HepG2 (cell line): ENCODE data around the gene RAB1B. TPM values are rescaled to one million over a fixed set of nuclear protein-coding genes. Genes with fewer than 3 reads are reported as not detected.

Source experiments
- ATAC-seq: fragments of 200-7000 bp; cut with Tn5 transposase; 3 replicates; pipeline ENCODE4 v1.9.1; 2020; ENCODE audit warnings: mild to moderate bottlenecking, moderate library complexity
- BruUV-seq: library from RNA; stranded (reverse); fragments of 400-500 nt; replicated peaks from 2 replicates; lab custom pipeline; 2021; lab: Mats Ljungman, UMichigan
- CTCF ChIA-PET: fragments of 300-600 bp; formaldehyde crosslinking; extraction: SDS; loops from one replicate; lab custom pipeline; 2021; ENCODE audit warnings: low total read pairs, inconsistent platforms, low intra/inter-chr PET ratio; lab: Yijun Ruan, JAX
- POLR2A ChIA-PET: fragments of 350-600 bp; sonication (Branson Sonifier 250); formaldehyde crosslinking; loops from one replicate; lab custom pipeline; 2020; ENCODE audit warnings: antibody characterized with exemption, inconsistent platforms; lab: Yijun Ruan, JAX
- DNase-seq: peaks from one replicate; pipeline ENCODE4 v3.0.0-alpha.2; 2015; ENCODE audit warnings: low spot score
- FAIRE-seq: peaks from 3 replicates; lab custom pipeline; 2011; peaks lifted over from hg19 to GRCh38; lab: Jason Lieb, UNC
- H2AFZ ChIP-seq: one replicate; pipeline ENCODE4 v1.6.1; 2011; ENCODE audit warnings: low read length, inconsistent platforms
- H3K27ac ChIP-seq: fragments of 300-600 bp; 3 replicates; pipeline ENCODE4 v1.8.0; 2011; ENCODE audit warnings: mixed run types, mild to moderate bottlenecking, mixed read lengths, low read length, inconsistent platforms; ENCODE audit not compliant: insufficient read depth; ENCODE audit errors: extremely low read length
- H3K27me3 ChIP-seq, 2 experiments: fragments of 200-600 bp in 1 of 2; 2 replicates in 1 of 2; 3 replicates in 1 of 2; pipeline versions ENCODE4 v1.6.0 to v1.8.0; 2011; ENCODE audit warnings: low read length in 2 of 2, mild to moderate bottlenecking in 2 of 2, moderate library complexity in 2 of 2, inconsistent platforms in 1 of 2; ENCODE audit not compliant: insufficient read depth in 2 of 2, control insufficient read depth in 1 of 2
- H3K36me3 ChIP-seq, 2 experiments: fragments of 200-600 bp in 1 of 2; replicated peaks in 1 of 2; 2 replicates in 1 of 2; 3 replicates in 1 of 2; pipeline versions ENCODE4 v1.5.1 to v1.8.0; 2011; ENCODE audit warnings: low read length in 2 of 2, inconsistent platforms in 1 of 2; ENCODE audit not compliant: insufficient read depth in 2 of 2, control insufficient read depth in 1 of 2
- H3K4me1 ChIP-seq: 2 replicates; pipeline ENCODE4 v1.5.1; 2012; ENCODE audit warnings: low read length, inconsistent platforms; ENCODE audit not compliant: insufficient read depth
- H3K4me2 ChIP-seq: 2 replicates; pipeline ENCODE4 v1.6.0; 2011; ENCODE audit warnings: low read depth, low read length, inconsistent platforms
- H3K4me3 ChIP-seq, 3 experiments: fragments of 200-600 bp in 1 of 3; sonication (generic), shearing (Covaris generic) in 1 of 3; replicated peaks in 1 of 3; 2 replicates each; pipeline ENCODE4 v1.5.1; 2011 to 2016; ENCODE audit warnings: low read length in 3 of 3, inconsistent platforms in 2 of 3, low read depth in 2 of 3, mild to moderate bottlenecking in 2 of 3, control low read depth in 1 of 3, mixed read lengths in 1 of 3; ENCODE audit not compliant: insufficient read depth in 1 of 3
- H3K79me2 ChIP-seq: one replicate; pipeline ENCODE4 v1.6.1; 2011; ENCODE audit warnings: low read length, inconsistent platforms; ENCODE audit not compliant: insufficient read depth
- H3K9ac ChIP-seq: 2 replicates; pipeline ENCODE4 v1.6.0; 2011; ENCODE audit warnings: mild to moderate bottlenecking, low read depth, low read length, inconsistent platforms; ENCODE audit not compliant: insufficient read depth
- H3K9me3 ChIP-seq: 2 replicates; pipeline ENCODE4 v1.5.1; 2012; ENCODE audit warnings: mild to moderate bottlenecking, low read length
- H4K20me1 ChIP-seq: 2 replicates; pipeline ENCODE4 v1.6.0; 2011; ENCODE audit warnings: inconsistent platforms, mild to moderate bottlenecking, low read length, moderate library complexity; ENCODE audit not compliant: insufficient read depth
- ATF4 ChIP-seq, 2 experiments: fragments of 450-650 bp in 1 of 2; sonication (generic) in 1 of 2; formaldehyde crosslinking; IDR thresholded peaks; 2 replicates each; pipeline versions ENCODE4 v1.5.0 to v1.8.0; 2020 to 2022; ENCODE audit warnings: mild to moderate bottlenecking in 1 of 2, missing genetic modification reagents in 1 of 2
- ATF6 ChIP-seq: sonication (generic); formaldehyde crosslinking; conservative IDR thresholded peaks from 2 replicates; pipeline ENCODE4 v1.4.0; 2020; ENCODE audit warnings: missing genetic modification reagents
- ETV6 ChIP-seq: sonication (generic); formaldehyde crosslinking; conservative IDR thresholded peaks from 2 replicates; pipeline ENCODE4 v1.4.0; 2020; ENCODE audit warnings: missing genetic modification reagents
- GRHL1 ChIP-seq: sonication (generic); formaldehyde crosslinking; conservative IDR thresholded peaks from 2 replicates; pipeline ENCODE4 v1.8.0; 2022; ENCODE audit warnings: missing genetic modification reagents
- GTF2F1 ChIP-seq: fragments of 150-350 bp; IDR thresholded peaks from 2 replicates; pipeline ENCODE4 v1.6.1; 2014; ENCODE audit warnings: low read length
- IRX3 ChIP-seq: sonication (generic); formaldehyde crosslinking; IDR thresholded peaks from 2 replicates; pipeline ENCODE4 v1.8.1; 2023; ENCODE audit warnings: mild to moderate bottlenecking, low read depth, missing genetic modification reagents, borderline replicate concordance
- KDM5A ChIP-seq: fragments of 200-600 bp; sonication (generic); IDR thresholded peaks from 2 replicates; pipeline ENCODE4 v1.7.0; 2018; ENCODE audit warnings: antibody characterized with exemption, mild to moderate bottlenecking, low read length, borderline replicate concordance
- MEF2D ChIP-seq: sonication (generic); formaldehyde crosslinking; IDR thresholded peaks from 2 replicates; pipeline ENCODE4 v1.5.1; 2020; ENCODE audit warnings: mild to moderate bottlenecking, missing genetic modification reagents
- MEIS2 ChIP-seq: sonication (generic); formaldehyde crosslinking; IDR thresholded peaks from 2 replicates; pipeline ENCODE4 v1.9.0; 2021; ENCODE audit warnings: mild to moderate bottlenecking, missing genetic modification reagents
- TEAD3 ChIP-seq: optimal IDR thresholded peaks from 2 replicates; pipeline ENCODE3; 2016; ENCODE audit warnings: borderline replicate concordance
- ZNF224 ChIP-seq: sonication (generic); formaldehyde crosslinking; IDR thresholded peaks from 2 replicates; pipeline ENCODE4 v1.5.0; 2020; ENCODE audit warnings: mild to moderate bottlenecking, missing genetic modification reagents
- ZNF275 ChIP-seq: sonication (generic); formaldehyde crosslinking; IDR thresholded peaks from 2 replicates; pipeline ENCODE4 v1.8.0; 2022; ENCODE audit warnings: missing genetic modification reagents, mild to moderate bottlenecking, inconsistent platforms, borderline replicate concordance
- ZNF33A ChIP-seq: sonication (generic); formaldehyde crosslinking; IDR thresholded peaks from 2 replicates; pipeline ENCODE4 v1.5.1; 2020; ENCODE audit warnings: missing genetic modification reagents, mild to moderate bottlenecking, moderate library complexity, borderline replicate concordance
- ZNF570 ChIP-seq: sonication (generic); formaldehyde crosslinking; IDR thresholded peaks from 2 replicates; pipeline ENCODE4 v1.4.0; 2020; ENCODE audit warnings: mild to moderate bottlenecking, missing genetic modification reagents, borderline replicate concordance
- ZNF616 ChIP-seq: sonication (generic); formaldehyde crosslinking; IDR thresholded peaks from 2 replicates; pipeline ENCODE4 v1.5.0; 2020; ENCODE audit warnings: low read depth, mild to moderate bottlenecking, missing genetic modification reagents
- ZNF678 ChIP-seq: sonication (generic); formaldehyde crosslinking; IDR thresholded peaks from 2 replicates; pipeline ENCODE4 v1.4.0; 2020; ENCODE audit warnings: mild to moderate bottlenecking, missing genetic modification reagents
- WGBS: methylation state at CpG from one replicate; pipeline ENCODE4 v1.1.6; 2017; ENCODE audit warnings: low lambda C conversion rate; 5-methylcytosine and 5-hydroxymethylcytosine counted together
- in situ Hi-C: cut with HindIII; loops from 2 replicates; pipeline ENCODE4 v1.10.0; 2017; ENCODE audit warnings: low pct_unique_long_range_greater_than_20kb; ENCODE audit not compliant: extremely low pct_ligation_motif_present
- intact Hi-C: fragments of 100-400 bp; cut with micrococcal nuclease; formaldehyde crosslinking; loops from one replicate; pipeline ENCODE4 v1.10.0; 2022; ENCODE audit not compliant: unreplicated experiment
- polyA plus RNA-seq, 8 experiments: library from polyadenylated mRNA; depleted of rRNA in 3 of 8; stranded (reverse) in 7 of 8; unstranded in 1 of 8; fragments of >200 nt; fragmentation: Illumina TruSeq in 4 of 8; extraction: Trizol in 4 of 8; gene quantifications; 2 replicates each; pipeline versions ENCODE4 v1.2.1 to v1.2.3, GENCODE V29; 2011 to 2016; ENCODE audit warnings: low read depth in 4 of 8, missing spikeins in 1 of 8, mixed read lengths in 1 of 8; ENCODE audit not compliant: insufficient read depth in 1 of 8
- total RNA-seq, 5 experiments: library from RNA; depleted of rRNA; stranded (reverse); fragments of >200 nt; fragmentation: Illumina TruSeq; extraction: Trizol; gene quantifications; 2 replicates each; pipeline ENCODE4 v1.2.3, GENCODE V29; 2016; ENCODE audit warnings: low read depth in 1 of 5

RAB1B gene
- total and polyA plus RNA-seq, 2 of the 13 experiments (the other 11 are each of a cell fraction or from before 2014, with no cell fraction given) = 77.9 to 87.9 TPM

- ATAC-seq (no peak), FAIRE-seq (no peak), DNase-seq (no peak)
- H3K4me1 ChIP-seq = no peaks in the 10 kb centered on the region
- H3K9ac ChIP-seq = no peak overlapping the region
- H3K27me3 ChIP-seq = no peaks in the 10 kb centered on the region
- CTCF ChIA-PET = no interaction called here
- 93% methylated on average over 4 of the region's 5 CpGs for WGBS
- H3K79me2 ChIP-seq = no peaks in the 10 kb centered on the region
- in situ Hi-C loops (no loop called here), intact Hi-C loops (no loop called here)
- H3K4me3 ChIP-seq = no peak overlapping the region
- H3K27ac ChIP-seq = no peak overlapping the region
- H3K9me3 ChIP-seq = no peaks in the 10 kb centered on the region
- no TSS peak for BruUV-seq
- H4K20me1 ChIP-seq = no peaks in the 10 kb centered on the region
- peaks cover 2 to 14% of the 10 kb centered on the region in 2 experiments; a peak in 4 of 5 replicates for H3K36me3 ChIP-seq
- POLR2A ChIA-PET = no interaction called here
- no peak for TF ChIP-seq ZNF616 (CRISPR knock-in tag)
- no peak for TF ChIP-seq MEF2D (CRISPR knock-in tag)
- TF ChIP-seq IRX3 (CRISPR knock-in tag) = no peak
- no peak for TF ChIP-seq GRHL1 (CRISPR knock-in tag)
- no peak for TF ChIP-seq TEAD3 (CRISPR knock-in tag)
- TF ChIP-seq ETV6 (CRISPR knock-in tag) = no peak
- no peak for TF ChIP-seq ZNF275 (CRISPR knock-in tag)
- no peak for TF ChIP-seq GTF2F1
- no peak for TF ChIP-seq ZNF678 (CRISPR knock-in tag)
- TF ChIP-seq ATF6 = no peak
- TF ChIP-seq KDM5A = no peak
- no peak for TF ChIP-seq ATF4 (CRISPR knock-in tag; IDR thresholded peaks at IDR 0.05)
- TF ChIP-seq MEIS2 = no peak
- TF ChIP-seq ZNF570 (CRISPR knock-in tag) = no peak
- TF ChIP-seq ZNF33A (CRISPR knock-in tag) = no peak
- no peak for TF ChIP-seq ZNF224 (CRISPR knock-in tag)
- no peak overlapping the region for H2AFZ ChIP-seq
- no peak overlapping the region for H3K4me2 ChIP-seq
Observed at GRCh38 chr11:66227700-66228099, 40.7 kb upstream of the RAB1B start.
